GM19468 (cell line): ENCODE measurements around the gene RPL23.
A peak's percentile ranks its signal among the peaks of the same experiment; 100 is the strongest.

Source experiments
- ATAC-seq: cut with Tn5 transposase; IDR thresholded peaks from one replicate; pipeline ENCODE4 v1.9.1; 2021; ENCODE audit warnings: mild to moderate bottlenecking, moderate library complexity, moderate number of reproducible peaks; ENCODE audit not compliant: unreplicated experiment; ENCODE audit errors: extremely low read depth

Gene RPL23

DNA sequence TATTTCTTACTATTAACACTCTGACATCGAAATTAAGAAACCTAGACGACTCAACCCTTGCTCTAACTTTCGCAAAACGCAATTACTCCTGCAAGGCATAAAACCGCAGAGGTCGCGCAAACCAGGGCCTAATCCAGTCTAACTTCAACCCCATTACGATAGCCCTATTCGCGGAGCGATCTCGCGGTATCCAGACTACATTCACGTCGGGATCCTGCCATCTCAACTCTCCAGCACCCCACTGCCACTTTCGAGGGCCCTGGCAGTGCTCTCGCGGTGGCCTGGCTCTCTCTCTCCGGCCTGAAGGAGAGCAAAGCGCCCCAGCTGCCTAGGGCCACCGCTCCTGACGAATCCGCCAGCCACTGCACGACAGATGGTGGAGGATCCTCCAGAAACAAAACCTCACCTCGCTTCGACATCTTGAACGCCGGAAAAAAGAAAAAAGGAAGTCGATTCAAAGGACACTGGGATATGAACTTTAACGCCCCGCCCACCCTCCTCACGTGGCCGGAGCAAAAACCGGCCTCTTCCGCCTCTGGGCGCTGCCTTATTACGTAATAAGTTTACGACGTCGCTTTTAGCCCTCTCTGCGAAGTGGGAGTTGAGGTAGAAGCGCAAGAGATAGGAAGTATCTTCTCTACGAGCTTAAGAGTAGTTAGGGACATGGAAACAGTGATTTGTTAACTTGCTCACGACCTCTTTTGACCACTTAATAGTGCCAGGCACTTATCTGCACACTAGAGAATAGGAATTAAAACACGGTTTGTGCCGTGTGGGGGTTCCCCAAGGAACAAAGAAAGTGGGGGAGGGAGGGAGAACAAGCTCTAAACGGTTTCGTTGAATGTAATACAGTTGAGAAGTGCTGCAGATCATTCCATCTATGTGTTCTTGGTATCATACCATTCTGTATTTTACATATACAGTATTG lies at the start of gene RPL23:
Gene RPL23, minus strand, starts transcription at position 430 of the 928 bp plus-strand sequence. Its CDS starts 11 bp downstream, at position 419.
- ATAC-seq = peak; percentile 35

DNA sequence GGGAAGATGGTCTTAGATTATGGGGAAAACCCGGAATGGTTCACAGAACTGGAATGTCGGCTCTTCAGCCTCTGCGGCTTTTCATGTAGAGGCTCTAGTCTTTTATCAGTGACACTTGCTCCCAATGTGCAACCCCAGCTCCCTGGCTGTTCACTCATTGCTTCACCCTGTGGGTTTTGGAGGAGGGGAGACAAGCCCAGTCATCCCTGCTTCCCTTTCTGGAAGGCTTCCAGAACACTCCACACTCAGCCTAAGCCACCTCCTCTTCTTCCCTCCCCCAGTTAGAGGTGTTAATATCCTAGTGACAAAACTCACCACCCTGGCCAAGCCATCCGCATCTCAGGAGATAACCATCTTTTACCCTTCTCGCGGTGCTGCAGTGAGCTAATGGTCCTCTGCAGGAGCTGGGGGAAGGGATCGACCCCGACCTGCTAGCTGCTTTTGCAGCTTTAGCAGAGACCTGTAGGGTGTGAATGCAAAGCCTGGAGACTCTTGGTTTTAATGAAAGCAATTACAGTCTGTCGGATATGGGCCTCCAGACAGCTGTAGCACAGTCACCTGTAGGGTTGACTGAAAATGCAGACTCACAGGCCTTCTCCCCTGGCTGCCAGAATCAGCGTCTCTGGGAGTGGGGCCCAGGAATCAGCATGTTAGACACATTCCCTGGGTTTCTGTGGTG lies 47.6 kb upstream of the RPL23 start:
- ATAC-seq = no peak

DNA sequence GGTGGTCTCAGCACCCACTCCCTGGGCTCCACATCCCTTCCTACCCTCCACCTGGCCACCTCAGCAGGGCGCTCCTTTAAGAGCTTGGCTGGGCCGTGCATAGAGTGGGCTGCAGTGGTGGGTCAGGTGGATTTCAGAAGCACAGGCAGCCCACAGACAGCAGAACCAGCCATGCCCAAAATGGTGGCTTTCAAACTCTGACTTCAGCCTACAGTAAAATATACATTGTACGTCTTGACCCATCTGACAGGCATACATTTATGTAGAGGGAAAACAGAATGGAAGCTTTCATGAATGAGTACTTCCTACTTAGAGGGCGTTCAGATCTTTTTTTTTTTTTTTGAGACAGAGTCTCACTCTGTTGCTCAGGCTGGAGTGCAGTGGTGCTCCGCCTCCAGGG lies 45.9 kb upstream of the RPL23 start:
- ATAC-seq = no peak

DNA sequence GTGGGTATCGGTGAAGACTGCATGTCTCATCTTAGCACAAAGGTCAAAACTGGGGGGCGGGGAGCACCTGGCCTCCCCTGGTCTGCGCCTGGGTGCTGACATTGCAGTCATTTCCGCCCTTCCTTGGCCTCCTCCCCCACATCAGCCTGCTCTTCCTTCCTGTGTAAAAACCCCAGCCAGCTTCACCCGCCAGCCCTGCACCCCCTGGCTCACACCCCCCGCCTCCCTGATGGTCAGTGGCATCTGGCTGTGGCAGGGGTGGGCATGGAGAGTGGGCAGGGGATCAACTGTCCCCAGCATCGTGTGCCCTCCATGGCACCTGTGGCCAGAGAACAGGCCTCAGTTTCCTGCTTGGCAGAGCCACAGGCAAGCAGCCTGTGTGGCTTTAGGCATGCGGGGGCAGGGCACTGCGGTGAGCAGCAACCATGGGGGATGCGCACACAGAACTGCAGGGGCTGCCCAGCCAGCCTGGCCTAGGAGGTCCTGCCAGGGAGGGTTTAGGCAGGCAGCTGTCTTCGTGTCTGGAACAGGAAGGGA lies 45.4 kb upstream of the RPL23 start:
- ATAC-seq = peak; percentile 29

DNA sequence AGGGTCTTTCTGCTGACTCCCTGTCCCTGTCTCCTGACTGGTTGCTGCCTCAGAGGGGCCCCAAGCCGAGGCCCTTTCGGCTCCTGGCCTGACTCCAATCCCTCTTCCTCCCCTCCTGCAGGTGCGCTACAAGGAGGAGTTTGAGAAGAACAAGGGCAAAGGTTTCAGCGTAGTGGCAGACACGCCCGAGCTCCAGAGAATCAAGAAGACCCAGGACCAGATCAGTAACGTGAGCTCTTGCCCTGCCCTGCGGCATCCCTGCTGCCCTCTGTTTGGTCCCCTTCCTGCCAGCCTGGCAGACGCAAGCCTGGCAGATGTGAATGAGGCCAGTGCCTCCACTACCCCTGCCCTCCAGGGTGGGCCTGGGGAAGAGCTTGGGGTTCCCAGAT lies 44.8 kb upstream of the RPL23 start:
- ATAC-seq = no peak

DNA sequence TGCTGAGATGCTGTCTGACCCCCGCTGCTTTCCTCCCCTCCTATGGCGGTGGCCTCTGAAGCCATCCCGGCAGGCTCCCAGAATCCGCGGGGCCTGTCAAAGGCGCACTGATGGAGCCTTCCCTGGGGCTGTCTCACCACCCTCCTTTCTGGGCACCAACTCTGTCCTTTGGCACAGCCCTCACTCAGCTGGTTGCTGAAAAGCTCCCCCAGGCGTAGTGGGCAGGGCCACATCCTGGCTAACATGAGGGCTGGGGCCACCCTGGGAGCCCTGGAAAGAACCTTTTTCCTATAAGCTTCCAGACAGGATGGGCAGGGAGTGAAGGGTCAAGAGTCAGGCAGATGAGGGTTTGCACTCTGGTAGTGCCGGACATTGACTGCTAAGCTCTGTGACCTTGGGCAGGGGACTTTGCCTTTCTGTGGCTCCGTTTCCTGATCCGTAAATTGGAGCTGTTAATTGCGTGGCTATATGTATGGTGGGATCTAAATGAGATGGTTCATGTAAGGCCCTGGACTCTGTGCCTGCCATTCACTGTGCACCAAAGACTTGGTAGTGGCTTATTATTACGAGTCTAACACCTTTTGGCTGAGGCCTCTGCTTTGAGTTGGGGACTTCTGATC lies 44.3 kb upstream of the RPL23 start:
- ATAC-seq = no peak

DNA sequence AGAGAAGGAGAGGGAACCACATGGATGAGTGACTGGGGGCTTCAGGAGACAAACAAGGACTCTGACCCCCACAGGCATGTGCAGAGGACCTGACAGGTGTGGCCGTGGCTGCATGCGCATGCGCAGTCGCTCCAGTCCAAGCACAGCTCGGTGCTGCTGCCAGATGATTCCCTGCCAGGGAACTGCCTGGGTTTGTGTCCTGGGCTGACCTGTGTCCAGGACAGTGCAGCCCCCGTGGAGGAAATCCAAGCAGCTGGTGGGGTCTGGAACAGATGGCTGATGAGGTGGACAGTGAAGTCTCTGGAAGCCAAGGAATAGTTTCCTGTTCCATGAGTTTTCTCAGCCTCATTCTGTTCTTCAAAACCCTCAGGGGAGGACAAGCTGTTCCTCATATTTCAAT lies 43.7 kb upstream of the RPL23 start:
- no peak for ATAC-seq

DNA sequence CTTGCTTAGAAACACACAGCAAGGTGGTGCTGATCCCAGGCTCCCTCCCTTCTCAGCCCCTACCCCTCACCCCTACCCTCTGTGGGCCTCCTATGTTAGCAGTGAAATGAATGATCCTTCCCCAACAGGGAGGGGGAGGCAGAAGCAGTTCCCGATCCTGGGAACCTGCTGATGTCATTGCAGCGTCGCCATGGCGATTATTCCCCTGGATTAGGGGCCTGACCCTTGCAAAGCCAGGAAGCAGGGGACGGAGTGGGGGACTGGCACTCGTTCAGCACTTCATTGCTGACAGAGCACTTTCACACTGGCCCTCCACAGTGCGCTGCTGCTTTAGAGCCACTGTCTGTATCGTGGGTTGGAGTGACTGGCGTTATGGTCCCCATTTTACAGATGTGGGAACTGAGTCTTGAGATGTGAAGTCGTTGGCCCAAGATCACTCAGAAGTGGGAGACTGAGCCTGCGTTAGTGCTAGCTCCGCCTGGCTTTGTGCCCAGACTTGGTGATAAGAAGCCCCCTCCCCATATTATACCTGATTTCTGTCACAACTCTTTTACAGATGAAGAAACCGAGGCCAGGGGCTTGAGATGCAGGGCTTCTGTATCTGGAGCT lies 42.9 kb upstream of the RPL23 start:
- ATAC-seq = no peak

DNA sequence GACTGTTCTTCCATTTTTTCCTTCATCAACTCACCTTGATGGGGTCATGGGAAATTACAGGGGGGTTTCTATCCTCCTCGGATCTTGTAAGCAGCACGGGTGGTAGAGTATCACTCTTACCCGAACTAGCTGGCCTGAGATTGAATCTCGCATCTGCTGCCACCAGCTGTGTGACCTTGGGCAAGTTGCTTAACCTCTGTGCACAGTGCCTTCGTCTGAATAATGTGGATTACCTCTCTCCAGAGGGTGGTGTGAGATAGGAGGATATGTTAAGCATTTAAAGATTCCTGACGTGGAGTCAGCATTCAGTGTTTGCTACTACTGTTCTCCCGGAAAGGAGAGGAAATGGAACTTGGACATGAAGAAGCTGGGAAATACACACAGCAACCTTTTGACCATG lies 40.8 kb upstream of the RPL23 start:
- ATAC-seq = no peak

DNA sequence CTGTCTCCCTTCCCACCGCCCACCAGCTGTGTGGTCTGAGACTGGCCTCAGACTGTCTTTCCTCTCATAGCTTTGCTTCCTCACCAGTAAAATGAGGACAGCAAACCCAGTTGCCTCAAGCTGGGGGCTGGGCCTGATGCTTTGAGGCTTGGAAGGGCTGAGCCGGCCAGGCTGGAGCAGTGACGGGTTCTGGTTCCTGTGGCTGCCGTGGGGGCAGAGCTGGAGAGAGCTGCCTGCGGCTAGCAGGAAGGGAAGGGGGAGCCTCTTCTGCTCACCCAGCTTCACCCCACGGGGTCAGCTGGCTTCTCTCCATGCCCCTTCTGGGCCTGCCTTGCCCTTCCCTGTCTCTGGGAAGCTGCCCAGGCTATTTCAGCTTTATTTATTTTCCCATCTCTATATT lies 40.1 kb upstream of the RPL23 start:
- ATAC-seq = no peak

DNA sequence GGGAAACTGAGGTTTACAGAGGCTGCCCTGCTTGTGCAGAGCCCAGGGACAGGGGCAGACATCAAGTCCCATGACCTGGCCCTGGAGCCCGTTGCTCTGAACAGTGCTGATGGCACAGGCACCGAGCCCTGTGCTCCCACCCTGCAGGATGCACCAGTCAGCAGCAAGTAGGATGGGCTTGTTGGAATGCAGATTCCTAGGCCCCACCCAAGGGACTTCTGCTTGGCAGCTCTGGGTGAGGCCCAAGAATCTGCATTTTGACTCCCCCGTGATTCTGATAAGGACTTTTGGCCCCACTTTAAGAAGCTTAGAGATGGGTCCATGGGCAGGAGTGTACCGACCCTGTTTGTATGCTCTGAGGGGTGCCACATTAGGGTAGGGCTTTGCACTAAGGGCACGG lies 39.6 kb upstream of the RPL23 start:
- no peak for ATAC-seq

DNA sequence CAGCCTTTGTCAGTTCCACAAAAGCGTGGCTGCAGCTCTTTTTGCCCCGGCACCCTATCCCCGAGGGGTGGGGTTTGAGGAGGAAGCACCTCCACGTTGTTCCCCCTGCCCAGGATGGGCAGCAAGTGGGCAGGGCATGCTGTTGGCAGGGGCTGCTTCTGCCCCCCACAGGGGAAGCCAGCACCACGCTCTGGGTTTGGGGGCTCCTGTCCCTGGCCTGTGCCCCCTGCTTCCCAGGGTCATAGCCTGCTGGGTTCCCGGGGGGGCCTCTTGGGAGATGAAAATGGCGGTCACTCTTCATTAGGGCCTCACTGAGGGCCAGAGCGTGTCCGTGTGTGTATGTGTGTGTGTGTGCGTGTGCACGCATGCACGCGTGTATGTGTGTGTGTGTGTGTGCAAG lies 39.1 kb upstream of the RPL23 start:
- ATAC-seq = no peak

DNA sequence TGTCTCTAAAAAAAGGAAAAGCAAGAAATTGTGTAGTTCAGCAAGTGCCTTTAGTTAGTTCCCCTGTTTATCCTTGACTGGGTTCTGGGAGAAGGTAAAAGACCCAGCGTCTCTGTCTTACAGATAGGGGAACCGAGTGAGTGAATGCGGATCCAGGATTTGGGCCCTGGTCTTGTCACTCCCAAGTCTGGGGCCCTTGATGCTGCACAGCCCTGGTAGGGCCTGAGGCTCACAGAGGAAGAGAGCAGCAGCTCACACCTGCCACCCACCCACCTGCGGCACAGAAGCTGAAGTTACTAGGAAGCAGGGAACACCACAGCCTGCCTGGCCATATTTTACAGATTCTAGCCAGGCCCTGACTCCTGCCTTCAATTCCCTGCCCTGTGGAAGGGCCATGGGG lies 38.6 kb upstream of the RPL23 start:
- ATAC-seq = no peak

DNA sequence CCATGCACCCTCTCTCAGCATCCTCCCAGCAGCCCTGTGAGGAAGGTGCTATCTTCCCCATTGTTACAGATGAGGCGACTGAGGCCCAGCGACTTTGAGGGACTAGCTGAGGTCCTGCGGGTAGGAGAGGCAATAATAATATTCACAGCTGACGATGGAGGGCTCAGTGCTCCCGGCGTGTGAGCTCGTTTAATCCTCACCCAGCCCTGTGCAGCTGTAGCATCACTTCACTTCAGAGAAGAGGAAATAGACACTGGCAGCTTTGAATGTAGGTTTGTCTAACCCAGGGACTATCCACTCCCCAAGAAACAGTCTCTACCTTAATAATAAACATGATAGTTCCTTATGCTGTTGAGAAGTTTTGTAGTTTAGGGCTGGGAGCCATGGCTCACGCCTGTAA lies 37.9 kb upstream of the RPL23 start:
- no peak for ATAC-seq

DNA sequence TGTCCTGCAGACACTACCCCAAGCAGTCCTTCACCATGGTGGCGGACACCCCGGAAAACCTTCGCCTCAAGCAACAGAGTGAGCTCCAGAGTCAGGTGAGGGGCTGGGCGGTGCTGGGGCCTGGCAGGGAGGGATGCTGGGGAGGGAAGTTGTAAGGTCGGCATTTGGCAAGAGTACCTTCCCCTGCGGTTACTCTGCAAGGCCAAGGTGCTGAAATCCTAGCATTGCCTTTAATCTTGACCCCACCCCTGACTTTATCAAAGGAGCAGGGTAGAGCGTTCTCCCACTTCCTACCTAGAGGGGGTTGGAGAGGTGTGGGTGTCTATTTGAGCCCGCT lies 36.9 kb upstream of the RPL23 start:
- no peak for ATAC-seq

DNA sequence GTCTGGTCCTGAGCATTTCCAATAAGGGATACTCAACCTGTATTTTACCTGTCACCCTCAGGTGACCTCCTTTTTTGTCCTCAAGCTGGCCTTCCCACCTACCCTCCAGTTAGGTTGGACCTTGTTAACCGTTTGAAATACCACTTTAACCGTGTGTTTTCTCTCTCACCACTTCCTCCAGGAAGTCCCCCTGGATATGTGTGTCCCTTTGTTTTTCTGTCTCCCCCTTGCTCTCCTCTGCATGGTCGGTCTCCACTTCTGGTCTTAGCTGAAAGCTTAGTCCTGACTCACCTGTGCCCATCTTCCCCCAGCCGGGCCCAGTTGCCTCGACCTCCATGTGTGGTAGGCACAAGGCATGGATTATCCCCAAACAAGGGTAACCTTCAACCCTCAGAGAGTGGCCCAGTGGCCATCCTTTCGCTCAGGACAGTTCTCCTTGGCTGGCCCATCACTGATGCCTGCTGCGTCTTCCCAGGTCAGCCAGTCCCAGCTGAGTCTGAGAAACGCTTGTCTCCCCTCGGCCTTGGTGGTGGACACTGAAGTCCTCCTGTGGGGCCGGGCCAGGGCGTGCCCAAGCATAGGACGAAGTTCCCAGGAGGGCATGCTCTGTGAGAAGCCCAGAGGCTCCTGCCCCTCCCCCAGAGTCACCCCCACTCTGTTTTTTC lies 36.4 kb upstream of the RPL23 start:
- no peak for ATAC-seq

DNA sequence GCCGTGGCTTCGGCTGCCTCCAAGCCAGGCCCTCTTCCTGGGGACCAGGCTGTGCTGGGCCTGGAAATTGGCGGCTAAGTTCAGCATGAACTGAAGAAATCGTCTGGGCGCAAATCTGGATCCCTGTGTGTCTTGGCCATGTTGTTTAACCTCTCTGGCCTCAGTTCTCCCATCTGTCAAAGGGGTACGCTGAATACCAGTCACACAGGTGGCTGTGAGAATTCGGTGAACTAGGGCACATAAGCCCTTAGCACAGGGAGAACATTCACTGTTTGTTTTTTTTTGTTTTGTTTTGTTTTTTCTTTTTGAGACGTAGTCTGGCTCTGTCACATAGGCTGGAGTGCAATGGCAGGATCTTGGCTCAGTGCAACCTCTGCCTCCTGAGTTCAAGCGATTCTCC lies 35.3 kb upstream of the RPL23 start:
- no peak for ATAC-seq

DNA sequence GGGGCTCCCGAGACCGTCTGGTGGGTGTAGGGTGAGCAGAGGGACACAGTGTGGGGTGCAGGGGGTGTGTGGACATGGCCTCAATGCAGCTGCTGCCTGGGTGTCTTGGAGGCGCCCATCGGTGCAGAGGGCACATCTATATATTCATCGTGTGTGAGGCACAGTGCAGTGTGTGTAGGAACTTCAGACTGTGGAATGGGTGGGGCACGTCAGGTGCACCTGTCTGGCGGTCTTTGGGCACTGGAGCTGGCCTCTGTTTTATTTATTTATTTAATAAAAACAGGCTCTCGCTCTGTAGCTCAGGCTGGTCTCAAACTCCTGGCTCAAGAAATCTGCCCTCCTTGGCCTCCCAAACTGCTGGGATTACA lies 33.1 kb upstream of the RPL23 start:
- no peak for ATAC-seq

DNA sequence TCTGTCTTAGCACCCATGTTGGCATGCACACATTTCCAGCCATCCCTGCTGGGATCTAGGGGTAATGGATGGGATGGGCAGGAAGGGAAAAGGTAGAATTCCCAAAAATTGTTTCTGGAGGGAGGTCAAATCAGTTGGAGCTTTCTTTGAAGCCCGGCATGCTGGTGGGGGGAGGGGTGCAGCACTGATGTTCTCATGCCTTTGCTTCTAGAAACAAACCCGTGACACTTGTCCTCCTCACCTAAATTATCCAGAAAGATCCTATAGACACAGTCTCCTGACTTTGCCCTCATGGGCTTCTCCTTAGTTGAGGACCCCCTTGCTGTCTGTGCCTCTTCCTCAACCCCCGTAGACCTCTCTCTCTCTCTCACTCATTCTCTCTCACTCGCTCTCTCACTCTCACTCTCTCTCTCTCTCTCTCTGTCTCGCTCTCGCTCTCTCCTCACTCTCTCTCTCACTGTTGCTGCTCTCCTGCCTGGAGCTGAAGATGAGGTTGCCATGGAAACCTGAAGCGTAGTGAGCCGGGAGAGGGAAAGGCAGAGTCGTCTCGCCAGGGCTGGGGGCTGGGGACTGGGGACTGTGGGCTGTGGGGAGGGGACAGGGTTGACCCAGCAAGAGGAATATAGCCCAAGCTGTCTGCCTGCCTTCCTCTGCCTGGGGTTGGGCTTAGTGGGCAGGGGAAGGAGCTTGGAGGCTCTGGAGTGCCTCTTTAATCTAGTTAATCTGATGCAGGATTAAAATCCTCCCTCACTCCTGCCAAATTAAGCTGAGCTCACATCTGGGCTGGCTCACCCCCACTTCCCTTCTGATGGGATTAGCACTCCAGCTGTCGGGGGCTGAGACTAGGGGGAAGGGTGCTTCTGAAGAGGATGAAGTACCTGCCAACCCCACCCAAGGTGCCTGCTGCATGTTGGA lies 32.5 kb upstream of the RPL23 start:
- ATAC-seq = no peak
